GM18867 (cell line): ENCODE data around the gene SPOCK1.
"Not testable (repeated sequence)": the region's sequence is repeated elsewhere in the genome, so short reads cannot be mapped to it uniquely, and the experiment has no call there.

Experiments
- ATAC-seq: cut with Tn5 transposase; IDR thresholded peaks from one replicate; pipeline ENCODE4 v1.9.1; 2021; ENCODE audit warnings: mild to moderate bottlenecking, moderate library complexity; ENCODE audit not compliant: unreplicated experiment

The SPOCK1 gene

DNA sequence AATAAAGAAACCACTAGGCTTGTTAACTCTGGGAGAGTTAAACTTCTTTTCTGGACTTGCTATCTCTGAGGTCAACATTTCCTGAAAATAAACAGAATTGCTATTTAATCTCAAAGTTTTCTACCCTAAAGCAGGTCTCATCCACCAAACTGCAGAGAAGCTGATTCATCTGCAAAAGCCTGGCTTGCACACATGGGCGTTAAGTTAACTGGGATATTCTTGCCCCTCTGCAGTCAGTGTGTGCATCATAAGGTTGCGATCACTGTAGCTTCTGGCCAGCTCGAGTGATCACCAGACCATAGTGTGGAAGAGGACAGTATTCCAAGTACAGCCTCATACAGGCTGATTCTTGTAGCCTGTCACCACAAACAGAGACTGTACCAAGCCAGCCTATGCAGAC is 99.2 kb downstream of the SPOCK1 start:
- ATAC-seq: no peak

- ATAC-seq: no peak
Observed at GRCh38 chr5:137398751-137399150, 100.4 kb downstream of the SPOCK1 start.

GRCh38 chr5:137398154-137398553 is 101.0 kb downstream of the SPOCK1 start:
- no peak for ATAC-seq

GRCh38 chr5:137395011-137395755 is 103.9 kb downstream of the SPOCK1 start:
- ATAC-seq: no peak

DNA sequence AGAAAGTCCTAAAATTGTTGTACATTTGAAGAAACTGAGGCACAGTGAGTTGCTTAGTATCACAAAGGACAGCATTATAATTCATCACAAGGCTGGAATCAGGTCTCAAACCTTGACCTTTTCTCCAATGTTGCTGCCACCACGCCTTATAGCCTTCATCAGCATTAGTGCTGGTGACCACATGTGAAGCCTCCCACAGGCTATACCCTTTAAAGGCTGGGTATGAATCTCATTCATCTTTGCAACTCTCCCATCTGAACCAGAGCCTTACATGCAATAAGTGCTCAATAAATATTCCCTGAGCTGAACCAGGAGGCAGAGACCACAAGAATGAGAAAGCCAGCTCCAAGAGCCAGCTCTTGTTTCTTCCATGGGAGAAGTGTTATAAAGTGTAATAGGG is 104.7 kb downstream of the SPOCK1 start:
- ATAC-seq: no peak

DNA sequence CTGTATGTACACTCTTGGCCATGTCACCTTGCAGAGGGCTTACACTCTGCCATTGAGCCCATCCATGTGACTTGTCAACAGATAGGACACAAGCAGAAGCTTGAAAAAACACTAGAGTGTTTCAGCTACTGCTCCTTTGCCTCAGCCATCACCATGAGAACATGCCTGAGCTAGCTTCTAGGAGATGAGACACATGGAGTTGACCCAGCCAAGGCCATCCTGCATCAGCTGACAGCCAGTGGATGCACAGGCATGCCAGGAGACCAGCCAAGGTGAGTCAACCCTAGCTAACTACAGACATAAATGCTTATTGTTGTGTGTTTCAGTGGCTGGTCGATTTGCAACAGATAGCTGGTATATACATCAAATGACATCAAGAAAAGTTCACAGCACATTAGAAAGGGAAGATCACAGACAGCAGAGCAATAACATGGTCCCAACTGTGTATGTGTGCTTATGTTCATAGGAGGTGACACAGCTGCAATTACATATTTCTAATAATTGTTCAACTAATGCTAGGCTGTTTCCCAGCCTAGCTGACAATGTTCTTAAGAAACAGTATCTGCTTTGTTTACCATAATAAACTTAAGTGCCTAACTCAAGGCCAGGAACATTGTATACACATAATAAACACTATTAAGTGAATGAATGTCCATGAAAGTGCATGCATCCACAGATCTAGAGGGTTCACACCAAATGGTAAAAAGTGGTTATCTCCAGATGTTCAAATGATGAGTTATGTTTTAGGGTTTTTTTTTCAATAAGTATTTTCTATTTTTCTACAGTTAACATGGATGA is 105.7 kb downstream of the SPOCK1 start:
- ATAC-seq: no peak

DNA sequence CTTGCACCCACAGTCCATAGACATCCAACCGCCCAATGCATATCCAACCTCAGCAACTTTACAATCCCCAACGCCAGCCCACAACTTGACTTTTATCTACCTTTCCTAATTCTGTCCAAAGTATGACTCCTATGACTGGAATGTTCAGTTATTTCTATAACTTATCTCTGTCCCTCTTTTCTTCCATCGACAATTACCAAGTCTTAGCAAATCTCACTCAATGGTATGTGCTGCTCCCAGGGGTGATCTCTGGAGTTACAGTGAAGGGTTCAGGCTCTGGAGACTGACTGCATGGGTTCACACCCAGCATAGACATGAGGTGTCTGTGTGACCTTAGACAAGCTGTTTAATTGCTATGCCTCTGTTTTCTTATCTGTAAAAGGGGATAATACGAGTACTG is 106.9 kb downstream of the SPOCK1 start:
- no peak for ATAC-seq

- not testable (repeated sequence) for ATAC-seq
Observed at GRCh38 chr5:137391044-137391443, 108.1 kb downstream of the SPOCK1 start.

- no peak for ATAC-seq
Observed at GRCh38 chr5:137389042-137389441, 110.1 kb downstream of the SPOCK1 start.

DNA sequence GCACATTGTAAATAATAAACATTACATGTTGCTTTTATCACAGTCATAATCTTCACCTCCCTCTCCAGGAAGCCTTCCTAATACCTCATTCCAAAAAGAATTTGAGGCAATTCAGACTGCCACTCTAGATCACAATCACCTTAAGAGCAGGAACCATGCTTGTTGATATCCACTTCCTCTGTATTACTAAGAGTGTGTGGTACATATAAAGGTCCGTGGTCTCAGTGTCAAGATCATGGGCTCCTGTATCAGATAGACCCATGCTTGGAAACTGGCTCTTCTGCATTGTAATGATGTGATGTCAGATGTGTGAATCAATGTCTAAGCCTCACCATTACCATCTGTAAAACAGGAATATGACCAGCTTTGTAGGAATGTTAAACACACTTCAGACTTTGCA is 114.1 kb downstream of the SPOCK1 start:
- no peak for ATAC-seq

DNA sequence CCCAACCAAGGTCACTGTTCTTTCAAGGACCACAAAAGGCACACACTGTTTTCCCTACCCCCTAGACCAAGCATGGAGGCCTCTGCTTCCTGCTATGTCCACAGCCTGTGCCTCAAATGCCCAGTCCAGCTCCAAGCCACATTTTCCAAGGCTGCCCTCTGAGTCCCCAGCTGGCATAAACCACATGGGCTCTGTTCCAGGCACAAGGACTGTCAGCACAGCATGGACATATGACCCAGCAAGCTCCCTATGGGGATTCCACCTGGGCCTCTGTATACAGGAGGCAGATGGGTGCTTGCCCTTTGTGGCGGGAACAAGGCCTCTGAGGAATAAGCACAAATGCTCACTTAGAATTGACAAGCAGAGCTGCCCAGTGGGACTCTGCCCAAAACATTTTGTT is 115.2 kb downstream of the SPOCK1 start:
- ATAC-seq: no peak

GRCh38 chr5:137381555-137381954 is 117.6 kb downstream of the SPOCK1 start:
- no peak for ATAC-seq

- ATAC-seq: no peak
Observed at GRCh38 chr5:137379555-137380286, 119.4 kb downstream of the SPOCK1 start.

GRCh38 chr5:137375741-137376526 is 123.2 kb downstream of the SPOCK1 start:
- ATAC-seq: no peak

- no peak for ATAC-seq
Observed at GRCh38 chr5:137374110-137374714, 124.9 kb downstream of the SPOCK1 start.

GRCh38 chr5:137372773-137373160 is 126.4 kb downstream of the SPOCK1 start:
- ATAC-seq: no peak

GRCh38 chr5:137372016-137372772 is 126.9 kb downstream of the SPOCK1 start:
- ATAC-seq: no peak

GRCh38 chr5:137370096-137371071 is 128.7 kb downstream of the SPOCK1 start:
- no peak for ATAC-seq

GRCh38 chr5:137368651-137369050 is 130.5 kb downstream of the SPOCK1 start:
- ATAC-seq: no peak
